OCI-LY1 (cell line): ENCODE results near the gene SSBP3.

ENCODE experiments used
- H2AFZ ChIP-seq: fragments of 200-600 bp; sonication (generic), shearing (Covaris generic); 2 replicates; pipeline ENCODE4 v1.6.0; 2014; ENCODE audit warnings: antibody characterized with exemption, mild to moderate bottlenecking, low read length
- H3F3A ChIP-seq: fragments of 200-600 bp; sonication (generic), shearing (Covaris generic); 2 replicates; pipeline ENCODE4 v1.6.0; 2014; ENCODE audit warnings: mild to moderate bottlenecking, antibody characterized with exemption, low read length, moderate library complexity; ENCODE audit not compliant: insufficient read depth
- H3K27ac ChIP-seq: fragments of 200-600 bp; sonication (generic); 2 replicates; pipeline ENCODE4 v1.5.1; 2014; ENCODE audit warnings: low read length, mixed run types, mild to moderate bottlenecking, low read depth; ENCODE audit not compliant: poor library complexity, severe bottlenecking
- H3K27me3 ChIP-seq: fragments of 200-600 bp; sonication (generic); 2 replicates; pipeline ENCODE4 v1.6.0; 2014; ENCODE audit warnings: antibody characterized with exemption, mild to moderate bottlenecking, low read length, moderate library complexity; ENCODE audit not compliant: insufficient read depth
- H3K36me3 ChIP-seq: fragments of 200-600 bp; sonication (generic); 2 replicates; pipeline ENCODE4 v1.6.1; 2014; ENCODE audit warnings: mild to moderate bottlenecking, antibody characterized with exemption, low read length, moderate library complexity, mixed read lengths; ENCODE audit not compliant: insufficient read depth
- H3K4me1 ChIP-seq: fragments of 200-600 bp; sonication (generic); 2 replicates; pipeline ENCODE4 v1.5.1; 2014; ENCODE audit warnings: mild to moderate bottlenecking, low read length, moderate library complexity; ENCODE audit not compliant: insufficient read depth, severe bottlenecking
- H3K4me2 ChIP-seq: fragments of 200-600 bp; sonication (generic), shearing (Covaris generic); 2 replicates; pipeline ENCODE4 v1.6.1; 2014; ENCODE audit warnings: low read length
- H3K4me3 ChIP-seq: fragments of 200-600 bp; sonication (generic); 2 replicates; pipeline ENCODE4 v1.5.1; 2014; ENCODE audit warnings: low read length, low read depth, mild to moderate bottlenecking, mixed read lengths; ENCODE audit not compliant: poor library complexity, severe bottlenecking
- H3K79me2 ChIP-seq: fragments of 200-600 bp; shearing (Covaris generic); 2 replicates; pipeline ENCODE4 v1.6.1; 2016; ENCODE audit warnings: mixed run types, low read length, mixed read lengths; ENCODE audit not compliant: insufficient read depth
- H3K9ac ChIP-seq: fragments of 200-600 bp; sonication (generic), shearing (Covaris generic); 2 replicates; pipeline ENCODE4 v1.6.1; 2014; ENCODE audit warnings: mild to moderate bottlenecking, low read length, mixed read lengths
- H3K9me2 ChIP-seq: fragments of 200-600 bp; sonication (generic), shearing (Covaris generic); 2 replicates; pipeline ENCODE4 v1.6.1; 2014; ENCODE audit warnings: low read depth, mild to moderate bottlenecking, low read length, mixed read lengths
- H3K9me3 ChIP-seq: fragments of 200-600 bp; shearing (Covaris generic); 2 replicates; pipeline ENCODE4 v1.6.1; 2014; ENCODE audit warnings: low read length, mixed read lengths
- H4K20me1 ChIP-seq: fragments of 200-600 bp; sonication (generic), shearing (Covaris generic); 2 replicates; pipeline ENCODE4 v1.6.0; 2016; ENCODE audit warnings: mild to moderate bottlenecking, low read length; ENCODE audit not compliant: insufficient read depth
- EZH2 ChIP-seq: fragments of 200-600 bp; sonication (generic), shearing (Covaris generic); IDR thresholded peaks from 2 replicates; pipeline ENCODE4 v1.8.0; 2017; ENCODE audit warnings: borderline replicate concordance, mixed run types, mild to moderate bottlenecking, antibody characterized with exemption, low read length, moderate library complexity, mixed read lengths
- TF ChIP-seq, protein P1 (sequence below): fragments of 200-600 bp; sonication (generic), shearing (Covaris generic); IDR thresholded peaks from 2 replicates; pipeline ENCODE4 v1.5.1; 2017; ENCODE audit warnings: mild to moderate bottlenecking, antibody characterized with exemption, low read length, moderate library complexity, mixed read lengths

The SSBP3 gene

DNA sequence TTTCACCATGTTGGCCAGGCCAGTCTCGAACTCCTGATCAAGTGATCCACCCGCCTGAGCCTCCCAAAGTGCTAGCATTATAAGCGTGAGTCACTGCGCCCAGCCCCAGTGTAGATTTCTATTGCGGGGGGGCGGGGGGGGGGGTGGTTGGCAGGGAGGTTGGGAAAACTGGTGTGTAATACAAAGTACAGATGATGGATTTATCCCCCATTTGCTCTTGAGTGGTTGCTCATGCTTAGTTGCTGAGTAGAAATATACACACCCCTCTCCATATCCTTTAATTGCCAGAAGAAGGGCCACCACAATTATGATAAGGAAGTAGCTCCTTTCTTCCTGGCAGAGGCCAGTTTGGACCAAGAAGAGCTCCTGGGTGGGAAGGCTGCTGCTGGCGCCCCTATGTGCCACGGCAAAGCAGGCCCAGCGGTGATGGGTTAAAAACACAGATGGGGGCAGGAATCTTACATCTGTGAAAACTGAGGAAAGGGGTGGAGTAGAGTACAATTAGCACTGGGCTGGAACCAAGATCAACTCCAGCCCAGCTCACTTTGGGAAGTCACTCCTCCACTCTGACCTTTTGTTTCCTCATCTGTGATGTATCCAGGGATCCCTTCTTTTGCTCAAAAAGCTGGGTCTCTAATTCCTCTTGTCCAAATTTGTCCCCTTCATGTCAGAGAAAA lies 151.0 kb downstream of the SSBP3 start:
- no peaks in the 10 kb centered on the region for H3K27me3 ChIP-seq
- no peaks in the 10 kb centered on the region for H3K9me3 ChIP-seq
- H2AFZ ChIP-seq, result no peak overlapping the region
- H4K20me1 ChIP-seq, result no peaks in the 10 kb centered on the region
- H3K9ac ChIP-seq, result no peak overlapping the region
- TF ChIP-seq EZH2, result no peak
- TF ChIP-seq, protein P1, sequence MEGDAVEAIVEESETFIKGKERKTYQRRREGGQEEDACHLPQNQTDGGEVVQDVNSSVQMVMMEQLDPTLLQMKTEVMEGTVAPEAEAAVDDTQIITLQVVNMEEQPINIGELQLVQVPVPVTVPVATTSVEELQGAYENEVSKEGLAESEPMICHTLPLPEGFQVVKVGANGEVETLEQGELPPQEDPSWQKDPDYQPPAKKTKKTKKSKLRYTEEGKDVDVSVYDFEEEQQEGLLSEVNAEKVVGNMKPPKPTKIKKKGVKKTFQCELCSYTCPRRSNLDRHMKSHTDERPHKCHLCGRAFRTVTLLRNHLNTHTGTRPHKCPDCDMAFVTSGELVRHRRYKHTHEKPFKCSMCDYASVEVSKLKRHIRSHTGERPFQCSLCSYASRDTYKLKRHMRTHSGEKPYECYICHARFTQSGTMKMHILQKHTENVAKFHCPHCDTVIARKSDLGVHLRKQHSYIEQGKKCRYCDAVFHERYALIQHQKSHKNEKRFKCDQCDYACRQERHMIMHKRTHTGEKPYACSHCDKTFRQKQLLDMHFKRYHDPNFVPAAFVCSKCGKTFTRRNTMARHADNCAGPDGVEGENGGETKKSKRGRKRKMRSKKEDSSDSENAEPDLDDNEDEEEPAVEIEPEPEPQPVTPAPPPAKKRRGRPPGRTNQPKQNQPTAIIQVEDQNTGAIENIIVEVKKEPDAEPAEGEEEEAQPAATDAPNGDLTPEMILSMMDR, result no peak
- H3K4me2 ChIP-seq, result no peak overlapping the region
- no peaks in the 10 kb centered on the region for H3K4me1 ChIP-seq
- H3F3A ChIP-seq, result no peaks in the 10 kb centered on the region
- no peaks in the 10 kb centered on the region for H3K9me2 ChIP-seq
- H3K27ac ChIP-seq, result no peak overlapping the region
- H3K4me3 ChIP-seq, result no peak overlapping the region
- no peaks in the 10 kb centered on the region for H3K79me2 ChIP-seq
- no peaks in the 10 kb centered on the region for H3K36me3 ChIP-seq

DNA sequence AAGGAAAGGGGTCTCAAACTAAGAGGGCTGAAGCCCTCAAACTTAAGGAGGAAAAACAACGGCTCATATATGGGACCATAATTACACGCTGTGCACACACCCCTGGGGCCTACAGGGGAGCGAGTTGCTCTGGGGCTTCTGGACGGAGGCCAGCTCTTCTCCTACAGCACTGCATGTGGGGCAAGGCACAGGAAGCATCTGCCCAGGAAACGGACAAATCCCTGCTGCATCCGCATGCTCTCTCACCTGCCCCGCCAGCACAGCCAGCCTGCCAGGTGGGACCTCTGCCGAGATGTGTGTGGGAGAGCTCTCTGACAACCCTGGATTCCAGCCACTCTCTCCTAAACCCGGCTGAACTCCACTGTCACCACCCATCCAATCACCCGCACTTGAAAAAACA lies 152.1 kb downstream of the SSBP3 start:
- no peaks in the 10 kb centered on the region for H3K9me3 ChIP-seq
- no peaks in the 10 kb centered on the region for H3K4me1 ChIP-seq
- no peak for TF ChIP-seq EZH2
- TF ChIP-seq, protein P1, result no peak
- no peak overlapping the region for H3K4me2 ChIP-seq
- H4K20me1 ChIP-seq, result no peaks in the 10 kb centered on the region
- no peak overlapping the region for H2AFZ ChIP-seq
- H3K9ac ChIP-seq, result no peak overlapping the region
- H3K27ac ChIP-seq, result no peak overlapping the region
- H3K36me3 ChIP-seq, result no peaks in the 10 kb centered on the region
- no peaks in the 10 kb centered on the region for H3F3A ChIP-seq
- H3K79me2 ChIP-seq, result no peaks in the 10 kb centered on the region
- no peaks in the 10 kb centered on the region for H3K27me3 ChIP-seq
- H3K4me3 ChIP-seq, result no peak overlapping the region
- H3K9me2 ChIP-seq, result no peaks in the 10 kb centered on the region

DNA sequence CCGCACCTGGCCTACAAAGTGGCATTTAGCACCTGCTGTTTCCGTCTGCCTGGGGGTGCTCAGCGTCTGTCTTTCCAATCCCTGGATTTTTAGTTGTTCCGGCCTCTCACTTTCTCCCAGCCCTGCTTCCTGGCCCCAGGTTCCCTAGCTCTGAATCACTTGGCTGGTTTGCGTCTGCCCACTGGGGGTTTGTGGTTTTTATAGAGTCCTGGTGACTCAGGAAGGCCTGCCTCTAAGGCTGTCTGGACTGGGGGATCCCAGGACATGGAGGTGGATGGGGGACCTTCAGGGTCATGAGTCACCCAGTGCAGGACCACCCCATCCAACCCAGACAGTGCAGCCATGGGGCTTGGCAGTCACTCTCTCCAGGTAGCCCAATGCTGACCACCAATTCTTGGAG lies 152.7 kb downstream of the SSBP3 start:
- H3K9ac ChIP-seq, result no peak overlapping the region

More for the DNA sequence above, 152.7 kb downstream of the SSBP3 start:
- Histone ChIP-seq H3K79me2 (no peaks in the 10 kb centered on the region), H3F3A (no peaks in the 10 kb centered on the region), H3K27ac (no peak overlapping the region), H4K20me1 (no peaks in the 10 kb centered on the region), H3K4me1 (no peaks in the 10 kb centered on the region), H3K9me3 (no peaks in the 10 kb centered on the region), H3K36me3 (no peaks in the 10 kb centered on the region), H3K4me2 (no peak overlapping the region), H3K4me3 (no peak overlapping the region), H2AFZ (no peak overlapping the region), H3K9me2 (no peaks in the 10 kb centered on the region), H3K27me3 (no peaks in the 10 kb centered on the region)
- TF ChIP-seq, protein P1, result no peak
- TF ChIP-seq EZH2, result no peak
